Measurements from ENCODE around the gene IFITM2. TPM values are rescaled to one million over a fixed set of nuclear protein-coding genes. Genes with fewer than 3 reads are reported as not detected.
A peak's percentile ranks its signal among the peaks of the same experiment; 100 is the strongest.

The IFITM2 gene
- total and polyA plus RNA-seq, 2 of the 13 experiments (the other 11 are each of a cell fraction or from before 2014, with no cell fraction given) = 13.8 to 267 TPM

GRCh38 chr11:355581-356458 lies 48.2 kb downstream of the IFITM2 start (continued):
- TF ChIP-seq FOXP4 (CRISPR knock-in tag; IDR thresholded peaks at IDR 0.05) (peak; percentile 2; the same call in 1 of the 2 replicates), ZNF530 (CRISPR knock-in tag; IDR thresholded peaks at IDR 0.05; ENCODE audit: low read depth) (no peak), POLR2A (IDR thresholded peaks at IDR 0.05; ENCODE audit: insufficient read depth in 1 of 2, low read depth in 2 of 2, low read length in 2 of 2) (peak; percentile 70 to 74), ZNF562 (CRISPR knock-in tag; IDR thresholded peaks at IDR 0.05; ENCODE audit: borderline replicate concordance) (no peak), ZFY (CRISPR knock-in tag; IDR thresholded peaks at IDR 0.05) (peak; percentile 74), MYNN (CRISPR knock-in tag; IDR thresholded peaks at IDR 0.05; ENCODE audit: low read depth) (no peak), AGO1 (IDR thresholded peaks at IDR 0.05; ENCODE audit: low read depth, low read length, poor library complexity, severe bottlenecking) (no peak), DNMT1 (CRISPR knock-in tag; IDR thresholded peaks at IDR 0.05) (peak; percentile 30; the same call in 1 of the 2 replicates), KIAA2018 (CRISPR knock-in tag; IDR thresholded peaks at IDR 0.05; ENCODE audit: borderline replicate concordance) (no peak), WIZ (CRISPR knock-in tag; IDR thresholded peaks at IDR 0.05) (peak; percentile 29; the same call in 1 of the 2 replicates), YEATS2 (CRISPR knock-in tag; IDR thresholded peaks at IDR 0.05; ENCODE audit: borderline replicate concordance) (no peak), TBX3 (IDR thresholded peaks at IDR 0.05; ENCODE audit: borderline replicate concordance) (no peak), KDM6A (CRISPR knock-in tag; IDR thresholded peaks at IDR 0.05; ENCODE audit: low read depth) (peak; percentile 7; the same call in 1 of the 2 replicates), ZNF678 (CRISPR knock-in tag; IDR thresholded peaks at IDR 0.05) (no peak), ZNF496 (CRISPR knock-in tag; IDR thresholded peaks at IDR 0.05; ENCODE audit: insufficient replicate concordance) (no peak), REXO4 (CRISPR knock-in tag; IDR thresholded peaks at IDR 0.05; ENCODE audit: borderline replicate concordance) (no peak)
- TF ChIP-seq, protein P1, sequence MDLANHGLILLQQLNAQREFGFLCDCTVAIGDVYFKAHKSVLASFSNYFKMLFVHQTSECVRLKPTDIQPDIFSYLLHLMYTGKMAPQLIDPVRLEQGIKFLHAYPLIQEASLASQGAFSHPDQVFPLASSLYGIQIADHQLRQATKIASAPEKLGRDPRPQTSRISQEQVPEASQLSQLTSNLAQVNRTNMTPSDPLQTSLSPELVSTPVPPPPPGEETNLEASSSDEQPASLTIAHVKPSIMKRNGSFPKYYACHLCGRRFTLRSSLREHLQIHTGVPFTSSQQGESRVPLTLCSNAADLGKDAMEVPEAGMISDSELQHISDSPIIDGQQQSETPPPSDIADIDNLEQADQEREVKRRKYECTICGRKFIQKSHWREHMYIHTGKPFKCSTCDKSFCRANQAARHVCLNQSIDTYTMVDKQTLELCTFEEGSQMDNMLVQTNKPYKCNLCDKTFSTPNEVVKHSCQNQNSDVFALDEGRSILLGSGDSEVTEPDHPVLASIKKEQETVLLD (CRISPR knock-in tag; IDR thresholded peaks at IDR 0.05; ENCODE audit: low read depth) = peak; percentile 95

Data from HepG2 (cell line).